Stimulated activated CD8-positive, alpha-beta memory T cell treated with anti-CD3 and anti-CD28 coated beads, Interleukin-15, amount 100 ng/mL, for 24 hours (primary cell): ENCODE measurements around the gene TATDN2.
"Not testable (repeated sequence)": the region's sequence is repeated elsewhere in the genome, so short reads cannot be mapped to it uniquely, and the experiment has no call there.

Source experiments
- DNase-seq: peaks from one replicate; pipeline ENCODE4 v3.0.0-alpha.2; 2020; ENCODE audit warnings: low read depth

TATDN2 gene

GRCh38 chr3:10272476-10272875 is 24.2 kb downstream of the TATDN2 start:
- DNase-seq: not testable (repeated sequence)

DNA sequence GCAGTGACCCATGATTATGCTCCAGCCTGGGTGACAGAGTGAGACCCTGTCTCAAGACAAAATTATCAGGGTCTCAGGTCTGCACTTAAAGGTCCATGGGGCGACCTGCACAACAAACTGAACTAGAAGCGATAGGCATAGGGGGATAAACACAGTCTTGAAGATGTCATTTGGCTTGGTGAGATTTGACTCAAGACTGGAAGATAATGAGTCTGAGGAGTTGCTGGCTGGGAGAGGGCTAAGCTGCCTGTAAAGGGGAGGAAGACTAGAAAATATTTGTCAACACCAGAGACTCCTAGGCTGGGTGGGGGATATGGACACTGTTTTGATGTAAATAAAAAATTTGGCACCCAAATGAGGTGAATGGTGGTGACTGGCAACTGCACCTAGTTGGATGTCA is 24.7 kb downstream of the TATDN2 start:
- DNase-seq: no peak

DNA sequence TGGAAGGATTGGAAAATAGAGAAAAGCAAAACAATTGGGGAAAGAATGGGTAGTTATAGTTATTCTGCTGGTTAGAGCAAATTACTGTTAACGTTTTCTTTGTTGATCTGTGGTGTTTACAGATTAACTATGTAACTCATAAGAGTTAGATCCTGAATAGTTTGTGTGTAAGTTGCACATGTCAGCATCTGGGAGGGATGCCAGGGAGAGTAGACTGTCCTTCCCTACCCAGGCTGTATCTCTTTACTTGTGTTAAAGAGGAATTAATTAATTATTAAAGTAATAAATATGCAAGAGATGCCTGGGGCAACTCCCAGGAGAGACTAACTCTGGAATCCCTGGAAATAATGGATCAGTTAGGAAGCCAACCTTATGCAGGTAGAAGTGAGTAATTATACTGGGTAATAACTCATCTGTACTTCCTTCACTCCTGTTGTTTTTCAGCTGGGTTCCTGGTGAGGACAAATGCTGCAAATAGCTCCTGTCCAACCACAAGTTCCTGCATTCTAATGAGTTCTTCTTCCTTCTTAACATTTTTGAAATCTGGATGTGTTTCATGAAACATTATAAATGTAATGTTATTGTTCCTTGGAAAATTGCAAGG is 25.5 kb downstream of the TATDN2 start:
- DNase-seq: no peak

- no peak for DNase-seq
Observed at GRCh38 chr3:10274601-10275000, 26.3 kb downstream of the TATDN2 start.

DNA sequence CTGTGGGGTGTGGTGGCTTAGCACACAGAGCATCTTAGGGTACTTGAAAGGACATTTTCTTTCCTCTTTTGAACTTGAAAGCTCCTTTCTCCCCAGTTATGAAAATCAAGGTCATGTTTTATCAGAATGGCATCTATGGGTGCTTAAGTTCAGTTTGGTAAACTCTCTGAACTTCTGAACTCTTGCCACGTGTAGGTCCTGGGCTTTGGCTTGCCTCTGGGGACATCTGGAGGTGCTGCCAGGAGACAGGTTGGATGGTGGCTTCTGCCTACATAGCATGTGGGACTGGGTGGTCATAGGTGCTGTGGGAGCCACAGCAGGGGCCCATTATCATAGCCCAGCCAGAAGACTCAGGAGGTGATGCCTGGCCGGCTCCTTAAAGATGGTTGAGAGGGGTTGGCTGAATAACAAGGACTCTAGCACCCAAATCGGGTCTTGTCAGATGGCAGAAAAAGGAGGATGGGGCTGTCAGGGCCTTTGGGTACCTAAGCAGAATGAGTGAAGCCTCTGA is 28.9 kb downstream of the TATDN2 start:
- DNase-seq: no peak

GRCh38 chr3:10278501-10278900 is 30.2 kb downstream of the TATDN2 start:
- no peak for DNase-seq

DNA sequence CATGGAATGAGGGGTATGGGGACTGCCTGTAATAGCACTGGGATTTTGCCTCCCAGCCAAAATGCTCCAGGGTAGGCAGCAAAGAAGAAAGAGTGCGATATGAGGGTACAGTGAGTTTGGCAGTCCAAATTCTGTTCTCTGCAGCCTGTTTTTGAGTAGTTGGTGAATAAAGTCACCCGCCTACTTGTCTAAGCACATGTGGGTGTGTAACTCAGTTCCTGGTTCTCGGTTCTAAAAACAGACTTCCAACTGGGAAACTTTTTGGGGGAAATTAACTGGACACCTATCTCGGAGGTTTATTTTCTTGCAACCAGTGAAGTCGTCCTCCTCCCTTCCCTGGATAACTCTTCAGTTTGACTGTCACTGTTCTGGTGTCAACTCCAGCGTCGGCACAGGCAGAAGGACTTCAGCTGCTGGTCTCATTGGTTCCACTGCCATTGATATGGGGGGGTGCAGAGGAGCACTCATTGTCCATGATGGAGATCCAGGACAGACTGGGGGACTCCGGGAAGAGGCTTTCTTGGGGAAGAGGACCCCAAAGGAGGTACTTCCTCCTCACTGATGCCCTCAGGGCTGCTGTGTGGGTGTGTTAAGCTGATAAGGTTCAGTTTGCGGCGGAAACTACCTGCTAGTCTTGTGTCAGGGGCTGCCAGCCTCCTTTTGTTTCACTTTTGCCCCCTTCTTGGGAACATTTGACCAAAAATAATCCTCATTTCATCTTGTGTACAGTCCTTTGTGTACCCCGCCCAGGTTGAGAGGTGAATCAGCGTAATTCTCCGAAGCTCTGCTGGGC is 31.3 kb downstream of the TATDN2 start:
- DNase-seq: no peak

GRCh38 chr3:10280177-10280529 is 31.9 kb downstream of the TATDN2 start:
- DNase-seq: no peak

DNA sequence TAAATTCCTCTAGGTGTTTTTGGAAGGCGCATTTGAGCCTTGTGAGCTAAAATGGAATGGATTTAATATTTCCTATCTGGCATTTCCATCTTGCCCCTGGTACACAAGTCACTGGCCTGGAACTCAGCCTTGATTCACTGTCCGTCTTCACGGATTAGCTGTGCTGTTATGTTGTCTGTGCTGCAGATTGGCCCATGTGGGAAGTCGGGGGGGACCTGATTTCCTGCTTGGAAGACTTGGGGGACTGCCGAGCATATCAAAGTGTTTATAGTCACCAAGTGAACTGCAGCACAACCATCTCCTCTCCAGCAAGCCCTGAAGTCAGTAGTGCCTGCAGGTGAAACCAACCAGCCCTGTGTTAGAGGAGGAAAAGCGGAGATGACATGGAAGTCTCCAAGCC is 32.3 kb downstream of the TATDN2 start:
- DNase-seq: no peak

GRCh38 chr3:10281951-10282350 is 33.7 kb downstream of the TATDN2 start:
- no peak for DNase-seq

DNA sequence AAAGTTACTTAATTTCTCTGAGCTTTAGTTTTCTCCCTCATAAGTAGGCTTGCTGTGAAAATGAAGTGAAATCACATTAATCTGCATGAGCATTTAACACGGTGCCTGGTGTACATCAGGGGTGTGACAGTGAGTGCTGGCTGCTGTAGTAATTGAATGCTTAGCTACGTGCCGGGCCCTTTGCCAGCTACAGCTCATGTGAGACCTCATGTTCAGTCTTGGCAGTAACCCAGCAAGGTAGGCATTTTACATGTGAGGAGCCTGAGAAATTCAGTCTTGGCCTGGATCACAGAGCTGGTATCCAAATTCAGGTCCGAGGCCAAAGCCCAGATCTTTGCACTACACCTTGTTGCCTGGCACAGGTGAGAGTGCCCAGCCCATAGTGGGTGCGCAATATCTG is 35.4 kb downstream of the TATDN2 start:
- DNase-seq: no peak

- no peak for DNase-seq
Observed at GRCh38 chr3:10284496-10284895, 36.2 kb downstream of the TATDN2 start.

- no peak for DNase-seq
Observed at GRCh38 chr3:10285272-10286132, 37.2 kb downstream of the TATDN2 start.

DNA sequence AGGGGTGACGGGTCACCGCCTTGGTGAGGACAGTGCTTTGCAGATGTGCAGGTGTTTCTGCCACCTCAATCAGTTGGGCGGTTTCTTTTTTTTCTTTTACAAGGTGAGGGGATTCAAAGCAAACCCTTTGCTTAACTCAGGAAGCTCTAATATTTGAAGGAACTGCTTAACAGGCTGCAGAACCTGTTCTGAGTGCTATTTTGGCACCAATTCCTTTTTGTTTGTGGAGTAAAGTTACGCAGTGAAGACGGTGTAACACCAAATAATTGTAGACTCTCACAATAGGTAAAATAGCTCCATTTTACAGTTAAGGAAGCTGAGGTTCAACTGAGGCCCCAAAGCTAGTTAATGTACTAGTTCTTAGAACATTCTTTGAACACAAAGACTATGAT is 37.9 kb downstream of the TATDN2 start:
- DNase-seq: no peak

DNA sequence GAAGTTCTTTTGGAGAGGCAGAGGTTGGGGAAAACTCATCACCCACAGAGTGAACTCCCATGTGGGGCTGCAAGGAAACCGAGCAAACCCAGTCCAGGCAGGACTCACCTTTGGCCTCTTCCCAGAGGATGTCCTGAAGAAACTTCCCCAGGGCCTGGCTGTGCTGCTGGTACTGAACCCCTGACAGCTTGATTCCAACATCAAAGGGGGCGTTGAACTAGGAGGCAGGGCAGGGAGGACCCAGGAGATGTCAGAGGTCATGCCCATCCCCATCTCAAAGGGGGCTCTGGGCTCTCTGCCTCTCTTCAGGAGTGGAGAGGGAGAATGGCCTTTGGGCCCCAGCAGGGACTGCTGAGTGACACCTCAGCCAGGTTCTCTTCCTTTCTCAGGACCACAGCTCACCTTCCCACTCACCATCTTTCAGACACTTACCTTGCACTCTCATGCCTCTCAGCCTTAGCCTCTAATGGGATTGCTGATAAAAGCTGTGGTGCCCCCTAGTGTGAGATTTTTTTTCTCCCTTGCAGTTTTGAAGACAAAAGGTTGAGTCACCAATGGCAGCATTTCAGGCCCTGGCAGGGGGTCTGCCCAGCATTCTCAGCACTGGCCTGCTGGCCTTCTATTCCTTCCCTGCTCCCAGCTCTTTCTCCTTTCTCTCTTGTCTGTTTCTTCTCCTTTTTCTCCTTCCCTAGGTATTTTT is 38.5 kb downstream of the TATDN2 start:
- no peak for DNase-seq

DNA sequence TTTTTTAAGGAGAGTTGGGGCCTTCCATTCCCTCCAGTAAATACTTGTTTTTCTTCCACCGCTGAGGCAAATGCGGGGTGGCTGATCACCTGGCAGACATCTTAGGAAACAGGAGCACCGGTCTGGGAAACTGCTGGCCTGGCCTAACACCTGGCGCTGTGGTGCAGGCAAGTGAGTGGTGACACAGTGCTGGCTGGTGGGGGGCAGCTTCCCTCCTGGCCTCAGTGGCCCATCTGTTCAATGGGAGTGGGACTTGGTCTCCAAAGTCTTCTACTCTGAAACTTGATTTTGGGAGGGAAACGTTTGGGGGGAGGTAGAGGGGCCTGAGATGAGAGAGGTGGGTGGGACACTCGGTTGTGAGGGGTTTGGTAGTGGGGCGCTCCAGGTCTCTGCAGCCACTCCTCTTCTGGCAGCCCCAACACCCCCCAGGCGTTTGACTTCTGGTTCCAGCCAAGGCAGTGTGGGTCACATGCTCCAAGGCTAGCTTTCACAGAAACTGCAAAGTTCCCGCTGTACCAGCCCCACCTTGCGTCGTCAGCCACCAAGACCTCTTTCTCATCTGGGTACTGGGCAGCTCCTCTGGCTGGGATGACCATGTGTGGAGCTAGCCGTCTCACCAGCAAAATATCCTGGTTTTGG is 39.8 kb downstream of the TATDN2 start:
- no peak for DNase-seq

DNA sequence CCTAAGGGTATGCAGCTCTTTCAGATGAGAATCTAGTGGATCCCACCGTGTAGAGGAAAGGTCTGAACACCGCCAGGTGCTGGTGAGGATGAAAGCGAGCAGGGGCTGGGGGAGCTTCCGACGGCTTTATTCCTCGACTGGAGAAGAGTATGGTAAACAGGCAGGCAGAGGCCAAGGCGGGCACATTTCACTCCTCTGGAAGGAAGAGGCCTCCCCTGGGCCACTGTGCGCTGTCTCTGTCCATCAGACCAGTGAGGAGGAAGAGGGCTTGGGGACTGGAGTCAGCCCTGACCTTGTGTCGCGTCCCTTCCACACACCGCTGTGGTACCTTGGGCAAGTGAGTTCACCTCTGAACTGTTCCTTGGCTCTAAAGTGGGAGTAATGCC is 40.3 kb downstream of the TATDN2 start:
- DNase-seq: no peak

- no peak for DNase-seq
Observed at GRCh38 chr3:10289077-10289476, 40.8 kb downstream of the TATDN2 start.

GRCh38 chr3:10289787-10290355 is 41.6 kb downstream of the TATDN2 start:
- no peak for DNase-seq

DNA sequence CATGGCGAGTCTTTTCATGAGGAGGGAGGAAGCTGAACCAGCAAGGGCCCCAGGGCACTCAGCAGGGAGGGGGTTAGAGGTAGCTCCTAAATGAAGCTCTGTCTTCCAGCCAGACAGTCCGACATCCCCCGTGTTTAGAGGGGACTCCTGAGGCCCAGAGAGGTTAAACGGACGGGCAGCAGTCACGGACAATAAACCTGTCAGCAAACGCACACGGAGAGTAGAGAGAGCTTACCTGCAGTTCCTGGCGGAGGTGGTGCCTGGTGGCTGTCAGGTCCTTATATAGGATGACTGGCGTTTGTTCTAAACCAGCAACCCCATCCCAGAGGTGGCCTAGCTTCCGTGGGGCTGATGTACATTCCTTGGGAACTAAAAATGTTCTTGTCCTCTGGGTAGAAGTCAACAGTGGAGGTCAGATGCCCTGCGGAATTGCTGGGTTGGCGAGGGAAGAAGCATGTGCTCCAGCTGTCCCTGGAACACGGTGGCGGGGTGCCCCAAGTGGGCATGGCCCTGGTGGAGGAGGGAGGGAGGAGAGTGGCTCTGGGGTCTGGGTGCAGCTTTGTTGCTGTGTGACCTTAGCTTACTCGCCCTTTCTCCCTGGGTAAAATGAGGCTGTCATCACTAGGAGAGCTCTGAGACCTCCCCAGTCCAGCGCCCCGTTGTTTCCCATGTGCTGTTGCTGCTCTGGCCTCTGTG is 42.4 kb downstream of the TATDN2 start:
- DNase-seq: no peak

- DNase-seq: no peak
Observed at GRCh38 chr3:10291641-10292040, 43.4 kb downstream of the TATDN2 start.
